ENCODE measurements around the gene CDAN1. TPM values are rescaled to one million over a fixed set of nuclear protein-coding genes. Genes with fewer than 3 reads are reported as not detected.

CDAN1 gene
- total RNA-seq, 1 experiment from 2014 or later = 9.5 TPM

DNA sequence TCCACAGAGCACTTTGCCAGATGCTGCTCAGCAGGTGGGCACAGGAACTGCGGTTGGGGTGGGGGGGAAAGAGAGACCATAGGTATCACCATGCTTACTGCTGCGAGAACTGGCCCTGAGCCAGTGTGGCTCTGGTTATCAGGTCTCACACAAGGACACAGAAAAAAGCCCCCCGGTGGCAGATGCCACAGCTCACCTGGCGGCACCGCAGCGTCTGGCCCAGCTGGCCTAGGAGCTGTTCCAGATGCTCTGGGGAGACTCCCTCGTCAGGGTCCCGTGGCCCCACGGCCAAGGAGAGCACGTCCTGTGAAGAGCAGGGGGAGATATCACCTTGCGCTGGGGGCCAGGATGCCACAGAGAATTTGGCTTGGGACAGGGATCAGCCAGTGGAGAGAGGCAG is 10.8 kb downstream of the CDAN1 start:
- intact Hi-C loops (cut with micrococcal nuclease) = no loop called here
- BruUV-seq (replicated peaks) = no TSS peak
- Mint-ChIP-seq H3K4me3 (ENCODE audit: unreplicated experiment) (no peak overlapping the region), H3K27me3 (ENCODE audit: insufficient read depth, unreplicated experiment) (no peaks in the 10 kb centered on the region), H3K27ac (ENCODE audit: low read depth, unreplicated experiment) (no peak overlapping the region), H3K9me3 (ENCODE audit: unreplicated experiment) (no peaks in the 10 kb centered on the region), H3K36me3 (ENCODE audit: insufficient read depth, unreplicated experiment) (peaks cover 61% of the 10 kb centered on the region), H3K4me1 (ENCODE audit: insufficient read depth, unreplicated experiment) (no peaks in the 10 kb centered on the region)
- ChIA-PET CTCF (interaction anchor here (1.1 kb wide), 1 partner anchor 11 kb away, joined by 4 read pairs; no protein-coding TSS in a partner anchor), POLR2A (interaction anchor here (1.3 kb wide), 1 partner anchor 13 kb away, joined by 4 read pairs; no protein-coding TSS in a partner anchor)
- TF ChIP-seq, protein P1, sequence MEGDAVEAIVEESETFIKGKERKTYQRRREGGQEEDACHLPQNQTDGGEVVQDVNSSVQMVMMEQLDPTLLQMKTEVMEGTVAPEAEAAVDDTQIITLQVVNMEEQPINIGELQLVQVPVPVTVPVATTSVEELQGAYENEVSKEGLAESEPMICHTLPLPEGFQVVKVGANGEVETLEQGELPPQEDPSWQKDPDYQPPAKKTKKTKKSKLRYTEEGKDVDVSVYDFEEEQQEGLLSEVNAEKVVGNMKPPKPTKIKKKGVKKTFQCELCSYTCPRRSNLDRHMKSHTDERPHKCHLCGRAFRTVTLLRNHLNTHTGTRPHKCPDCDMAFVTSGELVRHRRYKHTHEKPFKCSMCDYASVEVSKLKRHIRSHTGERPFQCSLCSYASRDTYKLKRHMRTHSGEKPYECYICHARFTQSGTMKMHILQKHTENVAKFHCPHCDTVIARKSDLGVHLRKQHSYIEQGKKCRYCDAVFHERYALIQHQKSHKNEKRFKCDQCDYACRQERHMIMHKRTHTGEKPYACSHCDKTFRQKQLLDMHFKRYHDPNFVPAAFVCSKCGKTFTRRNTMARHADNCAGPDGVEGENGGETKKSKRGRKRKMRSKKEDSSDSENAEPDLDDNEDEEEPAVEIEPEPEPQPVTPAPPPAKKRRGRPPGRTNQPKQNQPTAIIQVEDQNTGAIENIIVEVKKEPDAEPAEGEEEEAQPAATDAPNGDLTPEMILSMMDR (IDR thresholded peaks at IDR 0.05; ENCODE audit: unreplicated experiment) = no peak
- no peak for DNase-seq (ENCODE audit: unreplicated experiment)

DNA sequence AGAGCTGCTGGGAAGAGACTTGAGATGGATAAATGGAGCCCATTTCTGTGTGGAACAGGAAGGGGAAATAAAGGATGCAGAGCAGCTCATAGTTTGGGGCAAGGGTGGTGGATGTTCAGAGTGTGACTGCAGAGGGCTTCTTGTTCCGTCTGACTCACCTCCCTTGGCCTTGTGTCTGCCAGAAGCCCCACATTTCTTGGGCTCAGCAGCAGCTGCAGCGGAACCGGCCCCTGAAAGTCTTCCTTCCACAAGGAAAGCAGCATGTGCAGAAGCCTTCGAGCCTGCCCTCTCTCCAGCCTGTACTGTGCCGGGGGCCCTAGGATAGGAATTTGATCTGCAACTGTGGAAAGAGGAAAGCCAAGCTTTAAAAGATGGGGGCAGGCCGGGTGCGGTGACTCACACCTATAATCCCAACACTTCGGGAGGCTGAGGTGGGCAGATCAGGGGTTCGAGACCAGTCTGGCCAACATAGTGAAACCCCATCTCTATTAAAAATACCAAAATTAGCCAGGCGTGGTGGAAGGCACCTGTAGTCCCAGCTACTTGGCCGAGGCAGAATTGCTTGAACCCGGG is 11.5 kb downstream of the CDAN1 start:
- Mint-ChIP-seq H3K9me3 (ENCODE audit: unreplicated experiment) (no peaks in the 10 kb centered on the region), H3K27me3 (ENCODE audit: insufficient read depth, unreplicated experiment) (no peaks in the 10 kb centered on the region), H3K36me3 (ENCODE audit: insufficient read depth, unreplicated experiment) (peaks cover 54% of the 10 kb centered on the region), H3K4me3 (ENCODE audit: unreplicated experiment) (no peak overlapping the region), H3K27ac (ENCODE audit: low read depth, unreplicated experiment) (no peak overlapping the region), H3K4me1 (ENCODE audit: insufficient read depth, unreplicated experiment) (no peaks in the 10 kb centered on the region)
- ChIA-PET POLR2A (interaction anchor here (0.6 kb wide), 1 partner anchor 568 kb away, joined by 3 read pairs; no protein-coding TSS in a partner anchor), CTCF (no interaction called here)
- no TSS peak for BruUV-seq (replicated peaks)
- intact Hi-C loops (cut with micrococcal nuclease) = no loop called here
- TF ChIP-seq, protein P1 (IDR thresholded peaks at IDR 0.05; ENCODE audit: unreplicated experiment) = no peak
- no peak for DNase-seq (ENCODE audit: unreplicated experiment)

DNA sequence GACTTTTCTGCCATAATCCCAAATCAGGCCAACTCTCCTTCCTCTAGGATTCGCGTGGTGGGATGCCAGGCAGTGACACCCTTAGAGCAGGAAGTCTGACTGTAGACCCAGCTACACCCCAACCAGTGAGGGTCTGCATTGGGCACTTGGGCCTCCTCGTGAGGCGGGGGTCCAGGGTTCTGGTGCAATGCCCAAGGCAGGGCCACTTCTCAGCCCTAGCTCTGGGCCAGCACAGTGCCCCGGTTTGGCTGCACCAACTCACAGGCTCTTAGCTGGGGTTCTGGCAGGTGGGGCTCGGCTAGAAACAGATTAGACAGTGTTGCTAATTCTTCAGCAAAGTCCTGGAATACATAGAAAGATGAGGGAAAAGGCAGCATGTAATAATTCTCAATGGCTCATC is 12.7 kb downstream of the CDAN1 start:
- Mint-ChIP-seq H3K9me3 (ENCODE audit: unreplicated experiment) (no peaks in the 10 kb centered on the region), H3K27ac (ENCODE audit: low read depth, unreplicated experiment) (no peak overlapping the region), H3K36me3 (ENCODE audit: insufficient read depth, unreplicated experiment) (peaks cover 55% of the 10 kb centered on the region), H3K4me1 (ENCODE audit: insufficient read depth, unreplicated experiment) (no peaks in the 10 kb centered on the region), H3K4me3 (ENCODE audit: unreplicated experiment) (no peak overlapping the region), H3K27me3 (ENCODE audit: insufficient read depth, unreplicated experiment) (no peaks in the 10 kb centered on the region)
- ChIA-PET POLR2A (interaction anchor here (0.9 kb wide), 1 partner anchor 20 kb away, joined by 3 read pairs; no protein-coding TSS in a partner anchor), CTCF (no interaction called here)
- TF ChIP-seq, protein P1 (IDR thresholded peaks at IDR 0.05; ENCODE audit: unreplicated experiment) = no peak
- BruUV-seq (replicated peaks) = no TSS peak
- intact Hi-C loops (cut with micrococcal nuclease) = no loop called here
- DNase-seq (ENCODE audit: unreplicated experiment) = no peak

DNA sequence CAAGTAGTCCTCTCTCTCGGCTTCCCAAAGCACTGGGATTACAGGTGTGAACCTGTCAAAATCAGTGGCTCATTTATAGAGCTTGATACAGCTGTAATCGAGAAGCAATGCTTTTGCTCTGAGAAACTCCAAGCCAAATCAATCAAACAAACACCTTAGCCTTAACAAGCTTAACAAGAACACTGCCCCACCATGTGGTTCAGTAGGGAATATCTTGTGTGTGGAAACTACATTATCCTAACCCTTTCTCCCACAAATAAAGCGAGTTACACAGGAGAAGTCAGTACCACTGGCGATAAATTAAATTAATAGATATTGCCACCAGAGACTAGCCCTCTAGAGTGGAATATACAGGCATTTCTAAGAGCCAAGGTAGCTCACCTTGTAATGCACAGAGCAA is 13.9 kb downstream of the CDAN1 start:
- TF ChIP-seq, protein P1 (IDR thresholded peaks at IDR 0.05; ENCODE audit: unreplicated experiment) = no peak

More for the DNA sequence above, 13.9 kb downstream of the CDAN1 start:
- H3K4me3 Mint-ChIP-seq (ENCODE audit: unreplicated experiment) = no peak overlapping the region
- intact Hi-C loops (cut with micrococcal nuclease) = loop anchor here (1.0 kb wide), 1 partner anchor 19 kb away; no protein-coding TSS in a partner anchor
- no peak overlapping the region for H3K27ac Mint-ChIP-seq (ENCODE audit: low read depth, unreplicated experiment)
- no peaks in the 10 kb centered on the region for H3K27me3 Mint-ChIP-seq (ENCODE audit: insufficient read depth, unreplicated experiment)
- peak; percentile 18 for DNase-seq (ENCODE audit: unreplicated experiment)
- CTCF ChIA-PET = interaction anchor here (0.5 to 1.7 kb wide), 3 partner anchors 9 to 206 kb away, joined by 3 to 4 read pairs (median 3); no protein-coding TSS in a partner anchor
- H3K36me3 Mint-ChIP-seq (ENCODE audit: insufficient read depth, unreplicated experiment) = peaks cover 48% of the 10 kb centered on the region
- POLR2A ChIA-PET = interaction anchor here (0.7 to 1.8 kb wide), 4 partner anchors 10 to 51 kb away, joined by 3 to 6 read pairs (median 4); no protein-coding TSS in a partner anchor
- H3K9me3 Mint-ChIP-seq (ENCODE audit: unreplicated experiment) = no peaks in the 10 kb centered on the region
- BruUV-seq (replicated peaks) = no TSS peak
- H3K4me1 Mint-ChIP-seq (ENCODE audit: insufficient read depth, unreplicated experiment) = no peaks in the 10 kb centered on the region
